Fibroblast of skin of back (primary cell): Measurements from ENCODE around the gene CIAO3.
"Not testable (repeated sequence)": the region's sequence is repeated elsewhere in the genome, so short reads cannot be mapped to it uniquely, and the experiment has no call there.

Experiments used
- DNase-seq: peaks from one replicate; pipeline ENCODE4 v3.0.0-alpha.2; 2013

Gene CIAO3

DNA sequence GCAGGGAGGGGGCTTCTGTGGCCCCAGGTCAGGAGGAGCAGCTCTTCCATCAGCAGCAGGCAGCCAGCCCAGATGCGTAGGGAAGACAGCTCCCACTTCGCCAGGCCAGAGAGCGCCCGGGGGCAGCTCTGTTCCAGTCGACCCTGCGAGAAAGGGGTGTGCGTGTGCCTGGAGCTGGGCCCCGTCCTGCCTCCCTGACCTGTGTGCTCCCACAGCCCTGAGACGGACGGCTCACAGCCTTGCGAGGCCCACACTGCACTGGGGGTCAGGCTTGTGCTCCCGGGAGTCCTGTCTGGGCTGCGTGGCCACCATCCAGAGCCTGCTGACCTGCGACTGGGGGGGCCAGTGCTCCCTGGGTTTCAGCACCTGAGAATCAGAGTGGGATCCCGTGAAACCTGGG lies 19.3 kb upstream of the CIAO3 start:
- no peak for DNase-seq

DNA sequence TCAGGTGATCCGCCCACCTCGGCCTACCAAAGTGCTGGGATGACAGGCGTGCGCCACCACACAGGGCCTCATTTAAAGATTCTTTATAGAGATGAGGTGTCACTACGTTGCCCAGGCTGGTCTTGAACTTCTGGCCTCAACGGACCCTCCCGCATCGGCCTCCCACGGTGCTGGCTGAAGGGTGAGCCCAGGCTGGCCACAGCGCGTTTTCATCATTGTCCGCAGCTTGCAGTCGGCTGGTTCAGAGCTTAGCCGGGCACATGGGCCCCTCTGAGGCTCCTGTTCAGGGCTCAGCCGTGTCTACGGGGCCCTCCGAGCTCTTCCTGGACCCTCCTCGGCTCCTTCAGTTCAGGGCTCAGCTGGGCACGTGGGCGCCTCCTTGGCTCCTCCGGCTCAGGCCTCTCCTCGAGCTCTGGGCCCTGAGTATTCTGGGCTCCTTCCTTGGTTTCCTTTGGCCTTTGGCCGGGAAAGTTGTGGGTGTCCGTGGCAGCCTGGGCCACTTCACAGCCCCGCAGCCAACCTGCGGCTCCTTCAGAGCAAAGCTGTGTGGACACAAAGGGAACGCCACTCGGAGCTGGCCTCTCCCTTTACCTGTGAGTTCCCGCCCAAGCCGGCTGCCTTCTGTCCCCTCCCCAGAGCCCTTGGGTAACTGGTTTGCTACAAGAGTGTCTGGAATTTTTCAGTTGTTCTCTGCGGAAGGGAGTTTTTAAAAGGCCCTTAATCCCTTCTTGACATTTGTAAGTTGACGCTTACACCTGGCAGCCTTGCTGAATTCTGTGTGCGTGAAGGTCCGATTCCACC lies 18.5 kb upstream of the CIAO3 start:
- DNase-seq = no peak

GRCh38 chr16:756428-756827 lies 15.6 kb upstream of the CIAO3 start:
- DNase-seq = no peak

DNA sequence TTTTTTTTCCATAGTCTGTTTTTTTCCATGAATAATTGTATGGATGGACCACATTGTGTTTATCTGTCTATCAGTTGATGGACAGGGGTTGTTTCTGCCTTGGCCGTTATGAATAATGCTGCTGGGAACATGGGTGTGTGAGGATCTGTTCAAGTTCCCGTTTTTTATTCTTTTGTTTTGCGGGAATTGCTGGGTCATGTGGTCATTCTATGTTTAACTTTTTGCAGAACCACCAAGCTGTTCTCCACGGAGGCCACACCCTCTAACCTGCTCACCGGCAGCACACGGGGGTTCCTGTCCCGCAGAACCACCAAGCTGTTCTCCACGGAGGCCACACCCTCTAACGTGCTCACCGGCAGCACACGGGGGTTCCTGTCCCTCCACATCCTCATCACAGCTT lies 13.9 kb upstream of the CIAO3 start:
- no peak for DNase-seq

GRCh38 chr16:754121-754607 lies 13.4 kb upstream of the CIAO3 start:
- not testable (repeated sequence) for DNase-seq

DNA sequence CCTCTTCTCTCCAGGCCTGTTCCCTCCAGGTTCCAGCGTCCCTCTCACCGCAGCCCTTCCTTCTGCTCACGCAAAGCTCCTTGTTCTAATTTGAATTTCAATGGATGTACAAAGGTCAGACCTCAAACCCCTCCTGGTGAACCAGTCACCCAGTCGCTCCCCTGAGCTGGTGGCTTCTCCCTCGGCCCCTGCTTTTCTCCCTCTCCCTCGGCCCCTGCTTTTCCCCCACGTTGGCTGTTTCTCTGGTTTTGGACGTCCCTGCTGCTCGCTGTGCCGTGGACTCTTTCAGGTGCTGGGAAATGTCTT lies 11.2 kb upstream of the CIAO3 start:
- DNase-seq = no peak

- DNase-seq = no peak
Measured at GRCh38 chr16:751152-752006, 10.6 kb upstream of the CIAO3 start.

DNA sequence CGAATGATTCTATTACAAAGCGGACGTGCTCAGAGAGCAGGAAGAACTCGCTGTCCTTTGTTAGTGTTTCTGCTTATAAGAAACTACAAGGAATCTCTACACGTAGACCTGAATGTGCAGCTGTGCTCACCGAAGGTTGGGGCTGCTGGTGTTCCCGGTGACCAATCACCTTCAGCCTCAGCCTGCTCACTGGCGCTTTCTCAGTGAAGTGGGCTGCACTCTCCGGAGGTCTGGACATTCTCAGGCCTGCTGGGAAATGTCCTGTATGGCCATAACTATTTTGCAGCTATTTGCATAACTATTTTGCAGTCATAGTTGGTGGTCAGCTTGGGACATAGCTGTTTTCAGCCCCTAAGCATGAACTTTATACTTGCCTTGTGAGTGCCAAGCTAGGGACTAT lies 9.7 kb upstream of the CIAO3 start:
- DNase-seq = no peak

GRCh38 chr16:749010-749409 lies 8.2 kb upstream of the CIAO3 start:
- peak; percentile 69 for DNase-seq

- no peak for DNase-seq
Measured at GRCh38 chr16:747978-748746, 7.4 kb upstream of the CIAO3 start.

- no peak for DNase-seq
Measured at GRCh38 chr16:746637-747036, 5.8 kb upstream of the CIAO3 start.

DNA sequence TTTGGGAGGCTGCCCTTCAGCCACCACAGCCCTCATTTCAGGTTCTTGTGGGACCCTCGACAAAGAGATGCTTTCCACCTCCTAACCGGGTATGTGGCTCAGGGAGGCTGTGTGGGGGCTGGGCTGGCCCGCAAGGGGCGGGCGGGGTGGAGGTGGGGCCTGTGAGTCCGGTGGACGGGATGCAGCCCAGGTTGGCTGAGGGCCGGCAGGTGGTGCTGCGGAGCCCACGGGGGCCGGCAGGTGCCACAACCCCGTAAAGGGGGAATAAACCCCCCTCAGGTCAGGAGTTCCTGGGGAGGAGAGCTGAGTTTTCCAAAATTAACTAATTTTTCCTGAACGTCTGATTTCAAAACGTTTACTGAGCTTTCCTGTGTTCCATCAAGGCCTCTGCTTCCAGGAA lies 4.9 kb upstream of the CIAO3 start:
- DNase-seq = no peak

DNA sequence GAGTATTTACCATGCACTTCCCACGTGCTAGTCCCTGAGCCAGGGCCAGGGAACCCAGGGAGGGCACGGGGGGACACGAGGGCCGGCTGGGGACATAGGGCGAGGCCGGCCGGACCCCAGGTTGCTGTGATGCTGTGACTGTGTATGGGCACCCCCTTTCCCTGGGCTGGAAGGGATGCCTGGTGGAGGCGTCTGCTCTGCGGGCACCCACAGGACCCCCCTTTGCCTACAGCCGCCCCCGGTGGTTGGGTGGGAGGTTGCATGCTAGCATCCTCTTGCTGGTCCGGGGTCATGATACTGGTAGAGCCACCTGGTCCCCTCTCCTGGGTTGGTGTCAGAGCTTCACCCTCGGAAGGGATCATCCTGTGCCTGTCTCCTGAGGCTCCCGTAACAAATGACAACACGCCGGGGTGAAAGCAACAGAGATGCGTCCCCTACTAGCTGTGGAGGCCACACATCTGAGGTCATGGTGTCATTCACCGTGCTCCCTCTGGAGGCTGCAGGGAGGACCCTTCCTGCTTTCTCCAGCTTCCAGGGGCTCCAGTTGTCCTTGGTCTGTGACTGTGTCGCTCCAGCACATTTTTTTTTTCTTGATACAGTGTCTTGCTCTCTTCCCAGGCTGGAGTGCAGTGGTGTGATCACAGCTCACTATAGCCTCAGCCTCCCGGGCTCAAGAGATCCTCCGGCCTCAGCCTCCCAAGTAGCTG lies 3.1 kb upstream of the CIAO3 start:
- DNase-seq = no peak

- not testable (repeated sequence) for DNase-seq
Measured at GRCh38 chr16:742894-743293, 2.1 kb upstream of the CIAO3 start.

GRCh38 chr16:741986-742629 lies 1.3 kb upstream of the CIAO3 start:
- DNase-seq = no peak

DNA sequence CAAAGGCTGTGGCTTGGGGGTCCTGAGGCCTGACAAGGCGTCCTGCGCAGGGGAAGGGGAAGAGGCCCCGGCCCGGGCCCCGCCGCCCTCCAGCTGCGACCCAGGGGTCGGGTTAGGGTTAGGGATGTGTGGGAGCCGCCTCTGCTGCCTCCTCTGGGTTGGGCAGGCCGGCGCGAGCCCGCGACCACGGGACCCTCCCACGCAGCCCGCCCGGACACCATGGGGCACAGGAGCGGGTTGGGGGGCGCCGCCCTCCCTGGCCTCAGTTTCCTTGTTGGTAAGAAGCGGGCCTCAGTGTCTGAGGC lies 386 bp downstream of the CIAO3 start:
- DNase-seq = no peak

- DNase-seq = no peak
Measured at GRCh38 chr16:739560-740458, 988 bp downstream of the CIAO3 start.

DNA sequence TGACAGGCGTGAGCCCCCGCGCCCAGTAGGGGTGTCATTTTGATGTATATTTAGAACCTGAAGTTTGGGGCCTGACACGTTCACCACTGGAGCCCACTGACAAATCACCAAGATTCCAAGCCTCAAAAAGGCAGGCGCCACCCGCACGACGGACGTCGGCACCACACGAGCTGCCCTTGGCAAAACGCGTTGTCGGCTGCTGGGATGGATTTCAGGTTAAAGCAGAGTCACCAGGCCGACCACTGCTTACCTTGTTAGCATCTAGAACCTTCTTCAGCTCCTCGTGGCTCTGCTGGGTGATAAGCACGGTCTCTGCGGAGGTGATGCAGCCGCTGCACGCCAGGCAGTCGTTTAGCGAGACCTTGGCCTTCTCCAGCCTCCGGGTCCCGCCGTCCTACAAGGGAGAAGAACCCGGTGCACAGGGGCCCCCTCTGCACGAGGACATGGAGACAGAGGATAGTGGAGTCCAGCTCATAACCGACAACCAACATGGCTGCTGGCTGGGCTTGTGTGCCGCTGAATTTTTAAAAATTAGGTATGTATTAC lies 3.8 kb downstream of the CIAO3 start:
- DNase-seq = no peak

DNA sequence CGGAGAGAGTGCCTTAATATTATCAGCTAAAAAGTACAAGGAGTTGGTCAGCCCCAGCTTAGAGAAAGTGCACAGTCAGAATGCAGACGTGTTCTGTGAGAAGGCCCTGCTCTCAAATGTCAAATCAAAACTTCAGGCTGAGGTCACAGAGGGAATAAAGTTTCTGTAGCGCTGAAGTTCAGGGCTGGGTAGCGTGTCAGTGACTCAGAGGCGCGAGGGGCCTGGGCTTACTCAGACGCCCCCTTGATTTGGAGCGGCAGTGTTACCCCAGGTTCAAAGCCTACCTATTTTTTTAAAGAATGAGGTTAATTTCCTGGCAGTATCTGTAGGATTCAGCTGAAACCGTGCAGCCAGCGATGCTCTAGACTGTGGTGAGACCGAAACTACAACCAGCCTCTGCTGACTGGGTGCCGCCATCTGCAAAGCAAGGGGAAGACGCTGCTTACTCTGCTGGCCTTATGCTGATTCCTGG lies 4.8 kb downstream of the CIAO3 start:
- no peak for DNase-seq

GRCh38 chr16:734981-735881 lies 5.6 kb downstream of the CIAO3 start:
- no peak for DNase-seq
